Measurements from ENCODE around the gene TAF6.

Gene TAF6

GRCh38 chr7:100072462-100072861, 46.7 kb downstream of the TAF6 start:
- no peak for DNase-seq (ENCODE audit: low read depth in 2 of 2)

DNA sequence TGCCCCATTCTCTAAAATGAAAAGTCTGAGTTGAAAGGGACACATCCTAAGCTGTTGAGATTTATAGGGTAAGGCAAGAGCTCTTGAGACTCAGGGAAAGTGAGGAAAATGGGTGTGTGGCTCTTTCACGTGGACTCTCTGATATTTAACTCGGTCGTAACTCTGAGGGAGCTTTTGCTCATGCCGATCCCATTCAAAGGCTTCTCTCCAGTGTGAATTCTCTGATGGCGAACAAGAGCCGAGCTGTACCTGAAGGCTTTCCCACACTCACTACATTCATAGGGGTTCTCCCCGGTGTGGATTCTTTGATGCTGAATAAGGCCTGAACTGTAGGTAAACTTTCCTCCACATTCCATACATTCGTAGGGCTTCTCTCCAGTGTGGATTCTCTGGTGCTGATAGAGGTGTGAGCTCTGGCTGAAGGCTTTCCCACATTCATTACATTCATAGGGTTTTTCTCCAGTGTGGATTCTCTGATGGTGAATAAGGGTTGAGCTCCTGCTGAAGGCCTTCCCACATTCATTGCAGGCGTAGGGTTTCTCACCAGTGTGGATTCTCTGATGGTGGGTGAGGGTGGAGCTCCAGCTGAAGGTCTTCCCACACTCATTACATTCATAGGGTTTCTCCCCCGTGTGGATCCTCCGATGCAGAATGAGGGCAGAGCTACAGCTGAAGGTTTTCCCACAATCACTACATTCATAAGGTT, 48.0 kb downstream of the TAF6 start:
- DNase-seq (ENCODE audit: low read depth in 2 of 2): no peak

- no peak for DNase-seq (ENCODE audit: low read depth in 2 of 2)
Measured at GRCh38 chr7:100069991-100070390, 49.2 kb downstream of the TAF6 start.

DNA sequence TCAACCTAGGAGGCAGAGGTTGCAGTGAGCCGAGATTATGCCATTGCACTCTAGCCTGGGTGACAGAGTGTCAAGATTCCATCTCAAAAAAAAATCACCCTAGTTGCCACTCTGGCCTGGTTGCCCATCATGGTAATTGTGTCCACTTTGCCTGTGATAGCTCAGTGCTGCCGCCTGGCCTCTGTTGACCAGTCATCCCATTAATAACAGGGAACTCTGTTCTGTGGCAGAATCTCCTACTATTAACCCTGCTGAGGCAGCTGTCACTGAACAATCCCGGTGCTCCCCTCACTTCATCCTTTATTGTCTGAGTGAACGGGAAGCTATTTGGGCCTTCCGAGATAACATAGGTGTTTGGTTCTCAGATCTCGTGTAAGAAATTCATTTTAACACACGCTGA, 52.2 kb downstream of the TAF6 start:
- no peak for DNase-seq (ENCODE audit: low read depth in 2 of 2)

GRCh38 chr7:100065452-100066186, 53.5 kb downstream of the TAF6 start:
- DNase-seq (ENCODE audit: low read depth in 2 of 2): no peak

DNA sequence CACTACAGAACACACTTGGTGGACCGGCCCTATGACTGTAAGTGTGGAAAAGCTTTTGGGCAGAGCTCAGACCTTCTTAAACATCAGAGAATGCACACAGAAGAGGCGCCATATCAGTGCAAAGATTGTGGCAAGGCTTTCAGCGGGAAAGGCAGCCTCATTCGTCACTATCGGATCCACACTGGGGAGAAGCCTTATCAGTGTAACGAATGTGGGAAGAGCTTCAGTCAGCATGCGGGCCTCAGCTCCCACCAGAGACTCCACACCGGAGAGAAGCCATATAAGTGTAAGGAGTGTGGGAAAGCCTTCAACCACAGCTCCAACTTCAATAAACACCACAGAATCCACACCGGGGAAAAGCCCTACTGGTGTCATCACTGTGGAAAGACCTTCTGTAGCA, 55.0 kb downstream of the TAF6 start:
- DNase-seq (ENCODE audit: low read depth in 2 of 2): no peak

DNA sequence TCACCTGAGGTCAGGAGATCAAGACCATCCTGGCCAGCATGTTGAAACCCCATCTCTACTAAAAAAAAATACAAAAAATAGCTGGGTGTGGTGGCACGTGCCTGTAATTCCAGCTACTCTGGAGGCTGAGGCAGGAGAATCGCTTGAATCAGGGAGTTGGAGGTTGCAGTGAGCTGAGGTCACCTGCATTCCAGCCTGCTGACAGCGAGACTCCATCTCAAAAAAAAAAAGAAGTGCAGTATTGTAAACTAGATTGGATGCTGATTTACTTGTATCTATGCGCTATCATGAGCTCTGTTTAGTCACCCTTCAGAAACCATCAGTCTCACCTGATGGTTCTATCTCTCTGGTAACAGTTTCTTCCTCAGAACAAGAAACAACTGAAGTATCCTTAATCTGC, 55.8 kb downstream of the TAF6 start:
- DNase-seq (ENCODE audit: low read depth in 2 of 2): no peak

GRCh38 chr7:100061518-100062193, 57.5 kb downstream of the TAF6 start:
- no peak for DNase-seq (ENCODE audit: low read depth in 2 of 2)

GRCh38 chr7:100059251-100059739, 59.9 kb downstream of the TAF6 start:
- DNase-seq (ENCODE audit: low read depth in 2 of 2): no peak

Data from stimulated activated CD4-positive, alpha-beta T cell treated with anti-CD3 and anti-CD28 coated beads, Interleukin-15, amount 100 ng/mL, for 48 hours (primary cell).